OCI-LY1 (cell line): ENCODE results near the gene CAB39L.

ENCODE experiments used
- CTCF ChIP-seq: fragments of 200-600 bp; sonication (generic), shearing (Covaris generic); IDR thresholded peaks from 2 replicates; pipeline ENCODE4 v1.5.1; 2017; ENCODE audit warnings: mild to moderate bottlenecking, antibody characterized with exemption, low read length, moderate library complexity, mixed read lengths
- EZH2 ChIP-seq: fragments of 200-600 bp; sonication (generic), shearing (Covaris generic); IDR thresholded peaks from 2 replicates; pipeline ENCODE4 v1.8.0; 2017; ENCODE audit warnings: borderline replicate concordance, mixed run types, mild to moderate bottlenecking, antibody characterized with exemption, low read length, moderate library complexity, mixed read lengths

- no peak for TF ChIP-seq EZH2
- TF ChIP-seq CTCF: no peak
Observed at GRCh38 chr13:49407936-49408335, 35.9 kb downstream of the CAB39L start.
